ENCODE results near the gene ANKRD33B. TPM values are rescaled to one million over a fixed set of nuclear protein-coding genes. Genes with fewer than 3 reads are reported as not detected.

The ANKRD33B gene
- total and polyA plus RNA-seq, 11 donors: 0.98 to 33.8 (median 4.9) TPM

- no peak for DNase-seq
- Histone ChIP-seq H3K36me3 (no peaks in the 10 kb centered on the region), H3K9me3 (peaks cover 0 to 6% (median 0%) of the 10 kb centered on the region in 12 donors), H3K27ac (no peak overlapping the region), H3K4me3 (no peak overlapping the region), H3K27me3 (no peaks in the 10 kb centered on the region), H3K4me1 (peaks cover 0 to under 1% (median 0%) of the 10 kb centered on the region in 12 donors)
- 84 to 90% (median 87%) methylated on average over 7 of the region's 7 CpGs for WGBS, 4 donors
- intact Hi-C loops (cut with DNase I): no loop called here
- TF ChIP-seq, protein P1, sequence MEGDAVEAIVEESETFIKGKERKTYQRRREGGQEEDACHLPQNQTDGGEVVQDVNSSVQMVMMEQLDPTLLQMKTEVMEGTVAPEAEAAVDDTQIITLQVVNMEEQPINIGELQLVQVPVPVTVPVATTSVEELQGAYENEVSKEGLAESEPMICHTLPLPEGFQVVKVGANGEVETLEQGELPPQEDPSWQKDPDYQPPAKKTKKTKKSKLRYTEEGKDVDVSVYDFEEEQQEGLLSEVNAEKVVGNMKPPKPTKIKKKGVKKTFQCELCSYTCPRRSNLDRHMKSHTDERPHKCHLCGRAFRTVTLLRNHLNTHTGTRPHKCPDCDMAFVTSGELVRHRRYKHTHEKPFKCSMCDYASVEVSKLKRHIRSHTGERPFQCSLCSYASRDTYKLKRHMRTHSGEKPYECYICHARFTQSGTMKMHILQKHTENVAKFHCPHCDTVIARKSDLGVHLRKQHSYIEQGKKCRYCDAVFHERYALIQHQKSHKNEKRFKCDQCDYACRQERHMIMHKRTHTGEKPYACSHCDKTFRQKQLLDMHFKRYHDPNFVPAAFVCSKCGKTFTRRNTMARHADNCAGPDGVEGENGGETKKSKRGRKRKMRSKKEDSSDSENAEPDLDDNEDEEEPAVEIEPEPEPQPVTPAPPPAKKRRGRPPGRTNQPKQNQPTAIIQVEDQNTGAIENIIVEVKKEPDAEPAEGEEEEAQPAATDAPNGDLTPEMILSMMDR (IDR thresholded peaks at IDR 0.05): no peak
- TF ChIP-seq POLR2A (IDR thresholded peaks at IDR 0.05): no peak
- no peak for ATAC-seq
Observed at GRCh38 chr5:10519729-10520128, 44.1 kb upstream of the ANKRD33B start.

DNA sequence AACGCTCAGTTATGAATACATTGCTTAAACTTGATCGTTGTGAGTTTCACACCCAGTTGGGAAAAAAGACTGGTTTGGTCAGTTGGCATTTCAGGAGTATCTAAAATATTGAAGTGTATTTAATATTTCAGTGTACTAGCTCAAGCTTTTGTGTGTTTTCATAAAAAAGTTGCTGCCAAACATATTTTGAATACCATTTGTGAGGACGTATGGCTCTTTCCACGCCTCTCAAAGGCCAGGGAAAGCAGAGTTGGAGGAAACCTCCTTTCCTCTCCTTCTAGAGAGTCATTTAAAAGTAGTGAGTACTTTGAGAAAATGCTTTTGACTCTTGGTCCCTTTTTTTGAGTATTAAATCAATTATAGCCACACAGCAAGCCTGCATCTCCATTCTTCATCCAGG, 43.2 kb upstream of the ANKRD33B start:
- intact Hi-C loops (cut with DNase I): no loop called here
- H3K4me3 ChIP-seq: no peak overlapping the region
- H3K27me3 ChIP-seq: no peaks in the 10 kb centered on the region
- H3K36me3 ChIP-seq: no peaks in the 10 kb centered on the region
- H3K27ac ChIP-seq: no peak overlapping the region
- H3K4me1 ChIP-seq: peaks cover 0 to 10% (median 0%) of the 10 kb centered on the region in 12 donors
- no peaks in the 10 kb centered on the region for H3K9me3 ChIP-seq
- WGBS, 4 donors: 78 to 86% (median 82%) methylated on average over 4 of the region's 4 CpGs
- no peak for TF ChIP-seq POLR2A (IDR thresholded peaks at IDR 0.05)
- TF ChIP-seq, protein P1 (IDR thresholded peaks at IDR 0.05): no peak
- no peak for ATAC-seq
- no peak for DNase-seq

GRCh38 chr5:10521466-10522223, 42.2 kb upstream of the ANKRD33B start:
- ATAC-seq (no peak), DNase-seq (no peak)
- no peaks in the 10 kb centered on the region for H3K27me3 ChIP-seq
- no peak for TF ChIP-seq POLR2A (IDR thresholded peaks at IDR 0.05)
- TF ChIP-seq, protein P1 (IDR thresholded peaks at IDR 0.05): peak in 6 of 12 donors; percentile 12 to 31 (median 24)
- H3K4me3 ChIP-seq: no peak overlapping the region
- intact Hi-C loops (cut with DNase I): no loop called here
- H3K36me3 ChIP-seq: no peaks in the 10 kb centered on the region
- H3K9me3 ChIP-seq: no peaks in the 10 kb centered on the region
- H3K27ac ChIP-seq: no peak overlapping the region
- 85 to 92% (median 91%) methylated on average over 7 to 14 of the region's 14 CpGs for WGBS, 4 donors
- peaks cover 0 to 18% (median 0%) of the 10 kb centered on the region in 12 donors for H3K4me1 ChIP-seq

- 95 to 100% (median 95%) methylated on average over 3 to 4 of the region's 4 CpGs for WGBS, 4 donors
Observed at GRCh38 chr5:10522224-10522611, 41.7 kb upstream of the ANKRD33B start.

More at GRCh38 chr5:10522224-10522611, 41.7 kb upstream of the ANKRD33B start:
- ATAC-seq (no peak), DNase-seq (no peak)
- TF ChIP-seq, protein P1 (IDR thresholded peaks at IDR 0.05): no peak
- no peak for TF ChIP-seq POLR2A (IDR thresholded peaks at IDR 0.05)
- no peak overlapping the region for H3K4me3 ChIP-seq
- no peak overlapping the region for H3K27ac ChIP-seq
- intact Hi-C loops (cut with DNase I): no loop called here
- no peaks in the 10 kb centered on the region for H3K9me3 ChIP-seq
- H3K4me1 ChIP-seq: peaks cover 0 to 18% (median 0%) of the 10 kb centered on the region in 12 donors
- H3K27me3 ChIP-seq: no peaks in the 10 kb centered on the region
- H3K36me3 ChIP-seq: no peaks in the 10 kb centered on the region

Measured in heart left ventricle (tissue), 16 donors.